Measurements from ENCODE around the gene CSGALNACT2. TPM values are rescaled to one million over a fixed set of nuclear protein-coding genes. Genes with fewer than 3 reads are reported as not detected.

CSGALNACT2 gene
- total and polyA plus RNA-seq, 4 donors, result 4.1 to 11.0 (median 6.1) TPM

DNA sequence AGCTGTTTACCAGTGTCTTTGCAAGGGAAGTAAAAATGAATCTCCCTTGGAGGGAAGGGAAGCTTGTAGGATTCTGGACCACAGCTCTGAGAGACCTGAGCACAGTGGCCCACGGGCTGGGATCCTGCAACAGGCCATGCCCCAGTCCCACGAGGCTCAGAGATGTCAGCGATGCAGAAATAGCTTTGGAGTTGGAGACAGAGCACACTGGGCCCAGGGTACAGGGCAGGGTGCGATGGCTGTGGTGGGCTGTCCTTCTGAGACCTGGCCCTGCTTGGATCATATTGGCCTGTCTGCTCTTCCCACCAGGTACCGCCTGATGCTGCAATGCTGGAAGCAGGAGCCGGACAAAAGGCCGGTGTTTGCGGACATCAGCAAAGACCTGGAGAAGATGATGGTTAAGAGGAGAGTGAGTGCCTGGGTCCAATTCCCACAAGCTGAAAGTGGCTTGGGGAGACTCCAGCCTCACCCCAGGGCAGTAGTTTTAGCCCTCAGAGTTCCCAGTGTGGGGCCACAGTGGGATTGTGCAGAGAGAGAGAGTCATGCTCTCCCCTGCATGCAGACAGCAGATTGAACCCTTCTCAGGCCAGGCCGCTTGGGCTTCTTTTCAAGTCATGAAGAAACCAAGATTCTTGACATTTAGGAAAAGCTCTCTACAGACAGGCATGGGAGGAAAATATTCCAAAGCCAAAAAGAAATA is 13.5 kb upstream of the CSGALNACT2 start:
- Histone ChIP-seq H3K4me3 (ENCODE audit: low read depth in 1 of 3, low read length in 3 of 3) (no peak overlapping the region), H3K4me1 (ENCODE audit: control insufficient read depth in 4 of 4, insufficient read depth in 4 of 4, low read length in 3 of 4) (no peaks in the 10 kb centered on the region), H3K27me3 (ENCODE audit: control insufficient read depth in 4 of 4, insufficient read depth in 4 of 4, low read length in 3 of 4) (no peaks in the 10 kb centered on the region), H3K27ac (ENCODE audit: low read depth in 1 of 2, low read length in 2 of 2) (no peak overlapping the region), H3K9me3 (ENCODE audit: control insufficient read depth in 4 of 4, low read length in 3 of 4) (no peaks in the 10 kb centered on the region), H3K9ac (ENCODE audit: low read depth in 1 of 2, low read length in 2 of 2) (no peak overlapping the region), H3K36me3 (ENCODE audit: control insufficient read depth in 4 of 4, insufficient read depth in 3 of 4, low read depth in 1 of 4, low read length in 3 of 4) (peaks cover 0 to 2% (median 0%) of the 10 kb centered on the region in 4 donors)
- 87% methylated on average over 9 of the region's 9 CpGs for WGBS
- DNase-seq (ENCODE audit: low spot score), result peak; percentile 16
- TF ChIP-seq EGR1 (IDR thresholded peaks at IDR 0.05; ENCODE audit: low read depth in 2 of 2) (no peak), HNF4A (conservative IDR thresholded peaks at IDR 0.05) (no peak), FOXA2 (IDR thresholded peaks at IDR 0.05) (no peak), FOXA1 (IDR thresholded peaks at IDR 0.05) (no peak), HNF4G (IDR thresholded peaks at IDR 0.05) (no peak), SP1 (IDR thresholded peaks at IDR 0.05) (no peak), RAD21 (IDR thresholded peaks at IDR 0.05) (no peak), RXRA (IDR thresholded peaks at IDR 0.05) (no peak), NR2F2 (IDR thresholded peaks at IDR 0.05) (no peak), YY1 (IDR thresholded peaks at IDR 0.05) (no peak), JUND (IDR thresholded peaks at IDR 0.05) (no peak), GABPA (IDR thresholded peaks at IDR 0.05 in 1 of 2, conservative IDR thresholded peaks at IDR 0.05 in 1 of 2) (no peak), TAF1 (conservative IDR thresholded peaks at IDR 0.05) (no peak)
- TF ChIP-seq, protein P1, sequence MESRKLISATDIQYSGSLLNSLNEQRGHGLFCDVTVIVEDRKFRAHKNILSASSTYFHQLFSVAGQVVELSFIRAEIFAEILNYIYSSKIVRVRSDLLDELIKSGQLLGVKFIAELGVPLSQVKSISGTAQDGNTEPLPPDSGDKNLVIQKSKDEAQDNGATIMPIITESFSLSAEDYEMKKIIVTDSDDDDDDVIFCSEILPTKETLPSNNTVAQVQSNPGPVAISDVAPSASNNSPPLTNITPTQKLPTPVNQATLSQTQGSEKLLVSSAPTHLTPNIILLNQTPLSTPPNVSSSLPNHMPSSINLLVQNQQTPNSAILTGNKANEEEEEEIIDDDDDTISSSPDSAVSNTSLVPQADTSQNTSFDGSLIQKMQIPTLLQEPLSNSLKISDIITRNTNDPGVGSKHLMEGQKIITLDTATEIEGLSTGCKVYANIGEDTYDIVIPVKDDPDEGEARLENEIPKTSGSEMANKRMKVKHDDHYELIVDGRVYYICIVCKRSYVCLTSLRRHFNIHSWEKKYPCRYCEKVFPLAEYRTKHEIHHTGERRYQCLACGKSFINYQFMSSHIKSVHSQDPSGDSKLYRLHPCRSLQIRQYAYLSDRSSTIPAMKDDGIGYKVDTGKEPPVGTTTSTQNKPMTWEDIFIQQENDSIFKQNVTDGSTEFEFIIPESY (IDR thresholded peaks at IDR 0.05), result no peak
- TF ChIP-seq, protein P2, sequence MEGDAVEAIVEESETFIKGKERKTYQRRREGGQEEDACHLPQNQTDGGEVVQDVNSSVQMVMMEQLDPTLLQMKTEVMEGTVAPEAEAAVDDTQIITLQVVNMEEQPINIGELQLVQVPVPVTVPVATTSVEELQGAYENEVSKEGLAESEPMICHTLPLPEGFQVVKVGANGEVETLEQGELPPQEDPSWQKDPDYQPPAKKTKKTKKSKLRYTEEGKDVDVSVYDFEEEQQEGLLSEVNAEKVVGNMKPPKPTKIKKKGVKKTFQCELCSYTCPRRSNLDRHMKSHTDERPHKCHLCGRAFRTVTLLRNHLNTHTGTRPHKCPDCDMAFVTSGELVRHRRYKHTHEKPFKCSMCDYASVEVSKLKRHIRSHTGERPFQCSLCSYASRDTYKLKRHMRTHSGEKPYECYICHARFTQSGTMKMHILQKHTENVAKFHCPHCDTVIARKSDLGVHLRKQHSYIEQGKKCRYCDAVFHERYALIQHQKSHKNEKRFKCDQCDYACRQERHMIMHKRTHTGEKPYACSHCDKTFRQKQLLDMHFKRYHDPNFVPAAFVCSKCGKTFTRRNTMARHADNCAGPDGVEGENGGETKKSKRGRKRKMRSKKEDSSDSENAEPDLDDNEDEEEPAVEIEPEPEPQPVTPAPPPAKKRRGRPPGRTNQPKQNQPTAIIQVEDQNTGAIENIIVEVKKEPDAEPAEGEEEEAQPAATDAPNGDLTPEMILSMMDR (IDR thresholded peaks at IDR 0.05; ENCODE audit: low read depth, low read length, missing input control), result no peak
- TF ChIP-seq, protein P3, sequence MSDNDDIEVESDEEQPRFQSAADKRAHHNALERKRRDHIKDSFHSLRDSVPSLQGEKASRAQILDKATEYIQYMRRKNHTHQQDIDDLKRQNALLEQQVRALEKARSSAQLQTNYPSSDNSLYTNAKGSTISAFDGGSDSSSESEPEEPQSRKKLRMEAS (IDR thresholded peaks at IDR 0.05), result no peak
- TF ChIP-seq, protein P4, sequence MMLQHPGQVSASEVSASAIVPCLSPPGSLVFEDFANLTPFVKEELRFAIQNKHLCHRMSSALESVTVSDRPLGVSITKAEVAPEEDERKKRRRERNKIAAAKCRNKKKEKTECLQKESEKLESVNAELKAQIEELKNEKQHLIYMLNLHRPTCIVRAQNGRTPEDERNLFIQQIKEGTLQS (IDR thresholded peaks at IDR 0.05), result no peak
- TF ChIP-seq, protein P5, sequence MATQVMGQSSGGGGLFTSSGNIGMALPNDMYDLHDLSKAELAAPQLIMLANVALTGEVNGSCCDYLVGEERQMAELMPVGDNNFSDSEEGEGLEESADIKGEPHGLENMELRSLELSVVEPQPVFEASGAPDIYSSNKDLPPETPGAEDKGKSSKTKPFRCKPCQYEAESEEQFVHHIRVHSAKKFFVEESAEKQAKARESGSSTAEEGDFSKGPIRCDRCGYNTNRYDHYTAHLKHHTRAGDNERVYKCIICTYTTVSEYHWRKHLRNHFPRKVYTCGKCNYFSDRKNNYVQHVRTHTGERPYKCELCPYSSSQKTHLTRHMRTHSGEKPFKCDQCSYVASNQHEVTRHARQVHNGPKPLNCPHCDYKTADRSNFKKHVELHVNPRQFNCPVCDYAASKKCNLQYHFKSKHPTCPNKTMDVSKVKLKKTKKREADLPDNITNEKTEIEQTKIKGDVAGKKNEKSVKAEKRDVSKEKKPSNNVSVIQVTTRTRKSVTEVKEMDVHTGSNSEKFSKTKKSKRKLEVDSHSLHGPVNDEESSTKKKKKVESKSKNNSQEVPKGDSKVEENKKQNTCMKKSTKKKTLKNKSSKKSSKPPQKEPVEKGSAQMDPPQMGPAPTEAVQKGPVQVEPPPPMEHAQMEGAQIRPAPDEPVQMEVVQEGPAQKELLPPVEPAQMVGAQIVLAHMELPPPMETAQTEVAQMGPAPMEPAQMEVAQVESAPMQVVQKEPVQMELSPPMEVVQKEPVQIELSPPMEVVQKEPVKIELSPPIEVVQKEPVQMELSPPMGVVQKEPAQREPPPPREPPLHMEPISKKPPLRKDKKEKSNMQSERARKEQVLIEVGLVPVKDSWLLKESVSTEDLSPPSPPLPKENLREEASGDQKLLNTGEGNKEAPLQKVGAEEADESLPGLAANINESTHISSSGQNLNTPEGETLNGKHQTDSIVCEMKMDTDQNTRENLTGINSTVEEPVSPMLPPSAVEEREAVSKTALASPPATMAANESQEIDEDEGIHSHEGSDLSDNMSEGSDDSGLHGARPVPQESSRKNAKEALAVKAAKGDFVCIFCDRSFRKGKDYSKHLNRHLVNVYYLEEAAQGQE (IDR thresholded peaks at IDR 0.05), result no peak
